ENCODE results near the gene RAD17. TPM values are rescaled to one million over a fixed set of nuclear protein-coding genes. Genes with fewer than 3 reads are reported as not detected.

RAD17 gene
- total RNA-seq, 1 experiment from 2014 or later, result 18.6 TPM

Other genes with a start within 250 kb of the RAD17 start
- 474 and 526 TPM in 2 replicates for gene CCNB1, start 202.7 kb upstream of the RAD17 start, total RNA-seq (2014; rRNA removed; shearing (Covaris generic))
- 56.5 and 57.9 TPM in 2 replicates for gene CENPH, start 180.2 kb upstream of the RAD17 start, total RNA-seq (2014; rRNA removed; shearing (Covaris generic))
- gene CDK7, start 134.9 kb upstream of the RAD17 start, total RNA-seq (2014; rRNA removed; shearing (Covaris generic)), result 43.0 and 45.4 TPM in 2 replicates
- 3.7 and 4.0 TPM in 2 replicates for gene CCDC125, start 37.0 kb upstream of the RAD17 start, total RNA-seq (2014; rRNA removed; shearing (Covaris generic))
- 36.9 and 50.1 TPM in 2 replicates for gene AK6, start 298 bp upstream of the RAD17 start, total RNA-seq (2014; rRNA removed; shearing (Covaris generic))
- gene TAF9, start 298 bp upstream of the RAD17 start, total RNA-seq (2014; rRNA removed; shearing (Covaris generic)), result 136 and 177 TPM in 2 replicates
- gene MARVELD2, start 45.3 kb downstream of the RAD17 start, total RNA-seq (2014; rRNA removed; shearing (Covaris generic)), result 1.1 and 2.5 TPM in 2 replicates
- 0.59 and 0.60 TPM in 2 replicates for gene OCLN, start 123.0 kb downstream of the RAD17 start, total RNA-seq (2014; rRNA removed; shearing (Covaris generic))
- 31.1 and 32.7 TPM in 2 replicates for gene GTF2H2C, start 190.4 kb downstream of the RAD17 start, total RNA-seq (2014; rRNA removed; shearing (Covaris generic))